Testis (tissue), 2 donors: ENCODE results near the gene STAC3.

ENCODE experiments used
- CTCF ChIP-seq, 3 experiments: fragments of 450-650 bp in 2 of 3; fragments of 200-600 bp in 1 of 3; sonication (generic) in 1 of 3; IDR thresholded peaks; one replicate each; pipeline ENCODE4 v1.5.1; 2016 to 2019; ENCODE audit warnings: antibody characterized with exemption in 3 of 3, mild to moderate bottlenecking in 2 of 3, moderate library complexity in 1 of 3
- POLR2A ChIP-seq: fragments of 450-650 bp; IDR thresholded peaks from one replicate; pipeline ENCODE4 v1.6.1; 2017; ENCODE audit warnings: antibody characterized with exemption, mild to moderate bottlenecking, moderate library complexity

- TF ChIP-seq CTCF (IDR thresholded peaks at IDR 0.05) (no peak), POLR2A (no peak)
Measured at GRCh38 chr12:57244312-57244696, 6.7 kb downstream of the STAC3 start.
